K562 (cell line): ENCODE measurements around the gene ICAM2. TPM values are rescaled to one million over a fixed set of nuclear protein-coding genes. Genes with fewer than 3 reads are reported as not detected.

Experiments
- CBX2 ChIP-seq: fragments of 200-600 bp; sonication (generic); IDR thresholded peaks from one replicate; pipeline ENCODE4 v1.6.1; 2012; ENCODE audit warnings: mild to moderate bottlenecking, low read length, inconsistent platforms; ENCODE audit not compliant: insufficient read depth, poor library complexity, severe bottlenecking
- MIER1 ChIP-seq: fragments of 450-650 bp; IDR thresholded peaks from 2 replicates; pipeline ENCODE4 v1.6.1; 2016; ENCODE audit warnings: antibody characterized with exemption, mild to moderate bottlenecking, low read depth
- RAD51 ChIP-seq: fragments of 450-650 bp; IDR thresholded peaks from 2 replicates; pipeline ENCODE4 v1.7.1; 2016; ENCODE audit warnings: low read depth, mild to moderate bottlenecking, borderline replicate concordance
- SMARCA5 ChIP-seq: fragments of 450-650 bp; IDR thresholded peaks from 2 replicates; pipeline ENCODE4 v1.6.1; 2016
- ZFP91 ChIP-seq: sonication (generic); formaldehyde crosslinking; IDR thresholded peaks from 2 replicates; pipeline ENCODE4 v1.8.0; 2022; ENCODE audit warnings: mild to moderate bottlenecking, missing genetic modification reagents
- ZNF143 ChIP-seq: sonication (generic); formaldehyde crosslinking; IDR thresholded peaks from 2 replicates; pipeline ENCODE4 v1.9.0; 2022; ENCODE audit warnings: mild to moderate bottlenecking, missing genetic modification reagents
- ZNF561 ChIP-seq: fragments of 450-650 bp; formaldehyde crosslinking; conservative IDR thresholded peaks from 2 replicates; pipeline ENCODE4 v1.4.0; 2020; ENCODE audit warnings: mild to moderate bottlenecking, moderate library complexity
- ZNF668 ChIP-seq: fragments of 250-450 bp; sonication (Bioruptor Pico); IDR thresholded peaks from 2 replicates; pipeline ENCODE4 v1.8.0; 2022; ENCODE audit warnings: mild to moderate bottlenecking, inconsistent platforms
- polyA plus RNA-seq, 8 experiments: library from polyadenylated mRNA; depleted of rRNA in 4 of 8; stranded (reverse) in 5 of 8; unstranded in 3 of 8; fragments of >200 nt; fragmentation: Nextera tagmentation in 2 of 8; fragmentation: Illumina TruSeq in 1 of 8; extraction: Ambion mirVana in 2 of 8; extraction: Trizol in 1 of 8; gene quantifications; 2 replicates each; pipeline versions ENCODE4 v1.2.1 to v1.2.3, GENCODE V29; 2011 to 2014; ENCODE audit warnings: inconsistent platforms in 1 of 8, missing spikeins in 1 of 8
- total RNA-seq, 7 experiments: library from RNA; depleted of rRNA in 6 of 7; stranded (reverse); fragments of >200 nt in 6 of 7; fragmentation: Illumina TruSeq in 2 of 7; extraction: Trizol in 2 of 7; gene quantifications; 2 replicates each; pipeline versions ENCODE4 v1.2.1 to v1.2.3, GENCODE V29; 2011 to 2021; ENCODE audit warnings: low replicate concordance in 1 of 7
- TF ChIP-seq, protein P1 (sequence below): sonication (generic); formaldehyde crosslinking; IDR thresholded peaks from 2 replicates; pipeline ENCODE4 v1.8.1; 2023; ENCODE audit warnings: mild to moderate bottlenecking, missing genetic modification reagents, moderate library complexity
- TF ChIP-seq, protein P2 (sequence below): fragments of 200-600 bp; sonication (generic); IDR thresholded peaks from one replicate; pipeline ENCODE4 v1.6.1; 2012; ENCODE audit warnings: mild to moderate bottlenecking, low read depth, low read length, inconsistent platforms
- TF ChIP-seq, protein P3 (sequence below): fragments of 250-450 bp; sonication (Bioruptor Pico); IDR thresholded peaks from 2 replicates; pipeline ENCODE4 v1.5.0; 2020; ENCODE audit warnings: mild to moderate bottlenecking

ICAM2 gene
- total and polyA plus RNA-seq, 9 of the 15 experiments (the other 6 are each of a cell fraction or from before 2014, with no cell fraction given) = 37.9 to 89.4 (median 60.6) TPM

DNA sequence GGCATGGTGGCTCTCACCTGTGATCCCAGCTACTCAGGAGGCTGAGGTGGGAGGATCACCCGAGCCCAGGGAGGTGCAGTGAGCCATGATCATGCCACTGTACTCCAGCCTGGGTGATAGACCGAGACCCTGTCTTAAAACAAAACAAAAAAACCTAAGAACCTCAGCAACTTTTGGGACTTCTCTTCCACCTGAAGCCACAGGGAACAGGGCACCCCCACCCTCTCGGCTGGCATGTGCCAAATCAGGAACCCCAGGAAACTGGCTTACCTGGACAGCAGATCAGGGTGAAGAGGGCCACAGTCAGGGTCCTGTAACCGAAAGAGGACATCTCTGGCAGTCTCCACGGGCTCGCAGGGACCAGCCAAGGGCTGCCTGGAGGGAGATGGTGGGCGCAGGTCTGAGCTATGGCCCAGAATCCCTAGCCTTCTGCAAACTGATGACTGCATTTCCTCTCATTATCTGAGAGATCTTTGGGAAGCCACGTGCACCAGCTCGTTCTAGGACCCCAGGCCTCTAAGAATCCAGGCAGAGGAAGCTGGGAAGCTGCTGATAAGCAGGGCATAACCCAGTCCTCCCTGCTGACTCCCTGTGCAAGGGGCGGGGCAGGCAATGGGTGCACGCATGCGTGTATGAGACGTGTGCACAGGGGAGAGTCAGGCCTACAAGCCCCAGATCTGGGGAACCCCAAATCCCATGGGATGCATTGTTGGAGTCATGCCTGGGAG is 13.9 kb downstream of the ICAM2 start (continued):
- TF ChIP-seq SMARCA5 = no peak
- TF ChIP-seq, protein P1, sequence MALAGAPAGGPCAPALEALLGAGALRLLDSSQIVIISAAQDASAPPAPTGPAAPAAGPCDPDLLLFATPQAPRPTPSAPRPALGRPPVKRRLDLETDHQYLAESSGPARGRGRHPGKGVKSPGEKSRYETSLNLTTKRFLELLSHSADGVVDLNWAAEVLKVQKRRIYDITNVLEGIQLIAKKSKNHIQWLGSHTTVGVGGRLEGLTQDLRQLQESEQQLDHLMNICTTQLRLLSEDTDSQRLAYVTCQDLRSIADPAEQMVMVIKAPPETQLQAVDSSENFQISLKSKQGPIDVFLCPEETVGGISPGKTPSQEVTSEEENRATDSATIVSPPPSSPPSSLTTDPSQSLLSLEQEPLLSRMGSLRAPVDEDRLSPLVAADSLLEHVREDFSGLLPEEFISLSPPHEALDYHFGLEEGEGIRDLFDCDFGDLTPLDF (CRISPR knock-in tag) = 0 out of 2 replicates have a peak, but pooled peaks have one; percentile 12
- TF ChIP-seq, protein P2, sequence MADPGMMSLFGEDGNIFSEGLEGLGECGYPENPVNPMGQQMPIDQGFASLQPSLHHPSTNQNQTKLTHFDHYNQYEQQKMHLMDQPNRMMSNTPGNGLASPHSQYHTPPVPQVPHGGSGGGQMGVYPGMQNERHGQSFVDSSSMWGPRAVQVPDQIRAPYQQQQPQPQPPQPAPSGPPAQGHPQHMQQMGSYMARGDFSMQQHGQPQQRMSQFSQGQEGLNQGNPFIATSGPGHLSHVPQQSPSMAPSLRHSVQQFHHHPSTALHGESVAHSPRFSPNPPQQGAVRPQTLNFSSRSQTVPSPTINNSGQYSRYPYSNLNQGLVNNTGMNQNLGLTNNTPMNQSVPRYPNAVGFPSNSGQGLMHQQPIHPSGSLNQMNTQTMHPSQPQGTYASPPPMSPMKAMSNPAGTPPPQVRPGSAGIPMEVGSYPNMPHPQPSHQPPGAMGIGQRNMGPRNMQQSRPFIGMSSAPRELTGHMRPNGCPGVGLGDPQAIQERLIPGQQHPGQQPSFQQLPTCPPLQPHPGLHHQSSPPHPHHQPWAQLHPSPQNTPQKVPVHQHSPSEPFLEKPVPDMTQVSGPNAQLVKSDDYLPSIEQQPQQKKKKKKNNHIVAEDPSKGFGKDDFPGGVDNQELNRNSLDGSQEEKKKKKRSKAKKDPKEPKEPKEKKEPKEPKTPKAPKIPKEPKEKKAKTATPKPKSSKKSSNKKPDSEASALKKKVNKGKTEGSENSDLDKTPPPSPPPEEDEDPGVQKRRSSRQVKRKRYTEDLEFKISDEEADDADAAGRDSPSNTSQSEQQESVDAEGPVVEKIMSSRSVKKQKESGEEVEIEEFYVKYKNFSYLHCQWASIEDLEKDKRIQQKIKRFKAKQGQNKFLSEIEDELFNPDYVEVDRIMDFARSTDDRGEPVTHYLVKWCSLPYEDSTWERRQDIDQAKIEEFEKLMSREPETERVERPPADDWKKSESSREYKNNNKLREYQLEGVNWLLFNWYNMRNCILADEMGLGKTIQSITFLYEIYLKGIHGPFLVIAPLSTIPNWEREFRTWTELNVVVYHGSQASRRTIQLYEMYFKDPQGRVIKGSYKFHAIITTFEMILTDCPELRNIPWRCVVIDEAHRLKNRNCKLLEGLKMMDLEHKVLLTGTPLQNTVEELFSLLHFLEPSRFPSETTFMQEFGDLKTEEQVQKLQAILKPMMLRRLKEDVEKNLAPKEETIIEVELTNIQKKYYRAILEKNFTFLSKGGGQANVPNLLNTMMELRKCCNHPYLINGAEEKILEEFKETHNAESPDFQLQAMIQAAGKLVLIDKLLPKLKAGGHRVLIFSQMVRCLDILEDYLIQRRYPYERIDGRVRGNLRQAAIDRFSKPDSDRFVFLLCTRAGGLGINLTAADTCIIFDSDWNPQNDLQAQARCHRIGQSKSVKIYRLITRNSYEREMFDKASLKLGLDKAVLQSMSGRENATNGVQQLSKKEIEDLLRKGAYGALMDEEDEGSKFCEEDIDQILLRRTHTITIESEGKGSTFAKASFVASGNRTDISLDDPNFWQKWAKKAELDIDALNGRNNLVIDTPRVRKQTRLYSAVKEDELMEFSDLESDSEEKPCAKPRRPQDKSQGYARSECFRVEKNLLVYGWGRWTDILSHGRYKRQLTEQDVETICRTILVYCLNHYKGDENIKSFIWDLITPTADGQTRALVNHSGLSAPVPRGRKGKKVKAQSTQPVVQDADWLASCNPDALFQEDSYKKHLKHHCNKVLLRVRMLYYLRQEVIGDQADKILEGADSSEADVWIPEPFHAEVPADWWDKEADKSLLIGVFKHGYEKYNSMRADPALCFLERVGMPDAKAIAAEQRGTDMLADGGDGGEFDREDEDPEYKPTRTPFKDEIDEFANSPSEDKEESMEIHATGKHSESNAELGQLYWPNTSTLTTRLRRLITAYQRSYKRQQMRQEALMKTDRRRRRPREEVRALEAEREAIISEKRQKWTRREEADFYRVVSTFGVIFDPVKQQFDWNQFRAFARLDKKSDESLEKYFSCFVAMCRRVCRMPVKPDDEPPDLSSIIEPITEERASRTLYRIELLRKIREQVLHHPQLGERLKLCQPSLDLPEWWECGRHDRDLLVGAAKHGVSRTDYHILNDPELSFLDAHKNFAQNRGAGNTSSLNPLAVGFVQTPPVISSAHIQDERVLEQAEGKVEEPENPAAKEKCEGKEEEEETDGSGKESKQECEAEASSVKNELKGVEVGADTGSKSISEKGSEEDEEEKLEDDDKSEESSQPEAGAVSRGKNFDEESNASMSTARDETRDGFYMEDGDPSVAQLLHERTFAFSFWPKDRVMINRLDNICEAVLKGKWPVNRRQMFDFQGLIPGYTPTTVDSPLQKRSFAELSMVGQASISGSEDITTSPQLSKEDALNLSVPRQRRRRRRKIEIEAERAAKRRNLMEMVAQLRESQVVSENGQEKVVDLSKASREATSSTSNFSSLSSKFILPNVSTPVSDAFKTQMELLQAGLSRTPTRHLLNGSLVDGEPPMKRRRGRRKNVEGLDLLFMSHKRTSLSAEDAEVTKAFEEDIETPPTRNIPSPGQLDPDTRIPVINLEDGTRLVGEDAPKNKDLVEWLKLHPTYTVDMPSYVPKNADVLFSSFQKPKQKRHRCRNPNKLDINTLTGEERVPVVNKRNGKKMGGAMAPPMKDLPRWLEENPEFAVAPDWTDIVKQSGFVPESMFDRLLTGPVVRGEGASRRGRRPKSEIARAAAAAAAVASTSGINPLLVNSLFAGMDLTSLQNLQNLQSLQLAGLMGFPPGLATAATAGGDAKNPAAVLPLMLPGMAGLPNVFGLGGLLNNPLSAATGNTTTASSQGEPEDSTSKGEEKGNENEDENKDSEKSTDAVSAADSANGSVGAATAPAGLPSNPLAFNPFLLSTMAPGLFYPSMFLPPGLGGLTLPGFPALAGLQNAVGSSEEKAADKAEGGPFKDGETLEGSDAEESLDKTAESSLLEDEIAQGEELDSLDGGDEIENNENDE = no peak
- no peak; the same call in 1 of the 2 replicates for TF ChIP-seq ZNF143 (CRISPR knock-in tag)
- TF ChIP-seq MIER1 = no peak
- TF ChIP-seq, protein P3, sequence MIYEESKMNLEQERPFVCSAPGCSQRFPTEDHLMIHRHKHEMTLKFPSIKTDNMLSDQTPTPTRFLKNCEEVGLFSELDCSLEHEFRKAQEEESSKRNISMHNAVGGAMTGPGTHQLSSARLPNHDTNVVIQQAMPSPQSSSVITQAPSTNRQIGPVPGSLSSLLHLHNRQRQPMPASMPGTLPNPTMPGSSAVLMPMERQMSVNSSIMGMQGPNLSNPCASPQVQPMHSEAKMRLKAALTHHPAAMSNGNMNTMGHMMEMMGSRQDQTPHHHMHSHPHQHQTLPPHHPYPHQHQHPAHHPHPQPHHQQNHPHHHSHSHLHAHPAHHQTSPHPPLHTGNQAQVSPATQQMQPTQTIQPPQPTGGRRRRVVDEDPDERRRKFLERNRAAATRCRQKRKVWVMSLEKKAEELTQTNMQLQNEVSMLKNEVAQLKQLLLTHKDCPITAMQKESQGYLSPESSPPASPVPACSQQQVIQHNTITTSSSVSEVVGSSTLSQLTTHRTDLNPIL (CRISPR knock-in tag) = no peak
- no peak for TF ChIP-seq CBX2
- no peak for TF ChIP-seq ZFP91 (CRISPR knock-in tag)
- TF ChIP-seq ZNF561 = no peak
- peak; percentile 71 for TF ChIP-seq RAD51
- no peak for TF ChIP-seq ZNF668 (CRISPR knock-in tag)
